GM18499 (cell line): ENCODE data around the gene DUSP7.

Experiments
- ATAC-seq: cut with Tn5 transposase; IDR thresholded peaks from one replicate; pipeline ENCODE4 v1.9.1; 2021; ENCODE audit warnings: moderate number of reproducible peaks; ENCODE audit not compliant: insufficient read depth, unreplicated experiment

Gene DUSP7, protein sequence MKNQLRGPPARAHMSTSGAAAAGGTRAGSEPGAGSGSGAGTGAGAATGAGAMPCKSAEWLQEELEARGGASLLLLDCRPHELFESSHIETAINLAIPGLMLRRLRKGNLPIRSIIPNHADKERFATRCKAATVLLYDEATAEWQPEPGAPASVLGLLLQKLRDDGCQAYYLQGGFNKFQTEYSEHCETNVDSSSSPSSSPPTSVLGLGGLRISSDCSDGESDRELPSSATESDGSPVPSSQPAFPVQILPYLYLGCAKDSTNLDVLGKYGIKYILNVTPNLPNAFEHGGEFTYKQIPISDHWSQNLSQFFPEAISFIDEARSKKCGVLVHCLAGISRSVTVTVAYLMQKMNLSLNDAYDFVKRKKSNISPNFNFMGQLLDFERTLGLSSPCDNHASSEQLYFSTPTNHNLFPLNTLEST

GRCh38 chr3:52056521-52056967, at the start of gene DUSP7:
Gene DUSP7, minus strand, starts transcription at chr3:52056571. Its CDS starts 205 bp downstream, at chr3:52056366.
- ATAC-seq = no peak

DNA sequence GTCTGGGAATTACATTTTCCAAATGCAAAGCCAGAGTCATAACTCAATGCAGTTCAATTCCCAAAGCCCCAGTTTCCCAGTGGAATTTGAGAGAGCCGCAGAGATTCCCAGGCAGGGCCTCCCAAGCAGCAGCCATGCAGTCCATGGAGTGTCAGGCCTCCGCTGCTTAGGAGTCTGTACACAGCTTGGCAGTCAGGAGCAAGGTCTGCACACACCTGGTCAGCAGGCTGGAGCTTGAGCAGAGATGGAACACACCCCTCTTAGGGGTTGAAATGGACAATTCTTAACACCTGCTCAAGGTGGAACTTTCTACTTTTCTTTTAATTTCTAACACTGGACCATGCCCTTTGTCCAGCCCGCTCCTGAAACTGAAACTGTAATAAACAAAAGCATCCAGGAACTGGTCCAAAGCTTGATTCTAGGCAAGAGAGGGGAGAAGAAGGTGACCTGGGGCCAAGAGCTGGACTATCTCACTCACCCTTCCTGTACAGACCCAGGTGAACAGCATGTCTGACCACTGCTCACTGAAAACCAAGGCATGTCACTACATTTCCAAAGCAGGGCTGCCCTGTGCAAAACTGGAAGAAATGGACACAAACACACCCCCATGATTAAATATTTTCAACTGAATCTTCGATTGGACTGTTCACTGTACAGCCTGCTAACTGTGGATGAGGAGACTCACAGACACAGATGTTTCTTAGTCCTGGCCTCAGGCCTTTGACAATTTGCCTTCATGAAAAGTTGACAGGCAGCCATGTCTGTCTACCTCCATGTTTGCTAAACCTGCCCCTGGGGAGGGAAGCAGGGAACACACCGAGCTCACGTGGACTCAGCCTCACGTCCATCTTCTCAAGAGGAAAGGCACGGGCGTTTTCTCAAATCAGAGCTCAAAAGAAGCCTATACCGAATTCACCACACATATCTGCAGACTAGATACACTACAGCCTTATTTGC, 48.6 kb upstream of the DUSP7 start:
- no peak for ATAC-seq

DNA sequence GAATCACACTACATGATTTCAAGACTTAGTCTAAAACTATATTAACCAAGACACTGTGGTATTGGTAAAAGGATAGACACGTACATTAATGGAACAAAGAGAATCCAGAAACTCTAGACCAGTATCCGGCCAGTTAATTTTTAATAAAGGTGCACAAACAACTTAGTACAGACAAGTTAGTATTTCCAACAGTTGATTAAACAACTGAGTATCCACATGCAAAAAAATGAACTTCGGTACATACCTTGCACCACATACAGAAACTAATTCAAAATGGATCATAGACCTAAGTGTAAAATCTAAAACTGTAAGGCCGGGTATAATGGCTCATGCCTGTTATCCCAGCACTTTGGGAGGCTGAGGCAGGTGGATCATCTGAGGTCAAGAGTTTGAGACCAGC, 46.6 kb upstream of the DUSP7 start:
- no peak for ATAC-seq

DNA sequence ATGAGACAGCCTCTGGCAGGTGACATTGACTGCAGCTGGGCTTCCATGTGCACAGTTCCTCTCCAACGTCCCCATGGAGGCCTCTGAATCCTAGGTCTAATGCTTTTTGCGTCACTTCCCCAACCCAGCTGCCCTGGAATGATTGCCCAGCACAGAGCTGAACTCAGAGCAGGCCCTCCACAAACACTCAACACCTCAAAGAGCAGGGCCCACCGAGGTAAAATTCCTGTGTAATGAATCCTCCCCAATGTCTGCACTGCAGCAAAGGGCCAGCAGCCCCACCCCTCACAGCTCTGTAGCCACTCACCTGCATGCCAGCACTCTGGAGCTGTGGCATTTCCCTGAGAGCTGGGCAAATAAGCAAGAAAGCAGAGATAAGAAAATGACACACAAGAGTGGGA, 42.6 kb upstream of the DUSP7 start:
- no peak for ATAC-seq

GRCh38 chr3:52097851-52098507, 41.6 kb upstream of the DUSP7 start:
- no peak for ATAC-seq

- ATAC-seq = no peak
Observed at GRCh38 chr3:52095990-52096775, 39.8 kb upstream of the DUSP7 start.

GRCh38 chr3:52094571-52095485, 38.5 kb upstream of the DUSP7 start:
- ATAC-seq = no peak

GRCh38 chr3:52093756-52094545, 37.6 kb upstream of the DUSP7 start:
- no peak for ATAC-seq

DNA sequence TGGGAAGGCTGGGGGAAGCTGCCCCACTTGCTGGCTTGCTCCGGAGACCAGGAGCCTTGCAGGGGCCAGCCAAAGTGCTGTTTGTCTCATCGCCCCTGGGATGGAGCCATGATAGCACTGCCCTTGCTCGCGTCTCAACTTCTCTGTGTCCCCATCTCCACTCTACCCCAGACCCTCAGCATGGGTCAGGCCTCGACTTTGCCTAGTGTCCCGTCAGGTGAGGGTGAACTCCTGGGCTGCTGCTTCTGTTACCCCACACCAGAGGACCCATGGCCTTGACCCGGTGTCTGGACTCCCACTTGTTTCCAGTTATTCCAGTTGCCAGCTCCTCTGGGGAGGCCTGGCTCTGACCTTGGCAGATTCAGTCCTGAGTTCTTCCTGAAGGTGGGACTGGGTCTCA, 36.5 kb upstream of the DUSP7 start:
- ATAC-seq = no peak

DNA sequence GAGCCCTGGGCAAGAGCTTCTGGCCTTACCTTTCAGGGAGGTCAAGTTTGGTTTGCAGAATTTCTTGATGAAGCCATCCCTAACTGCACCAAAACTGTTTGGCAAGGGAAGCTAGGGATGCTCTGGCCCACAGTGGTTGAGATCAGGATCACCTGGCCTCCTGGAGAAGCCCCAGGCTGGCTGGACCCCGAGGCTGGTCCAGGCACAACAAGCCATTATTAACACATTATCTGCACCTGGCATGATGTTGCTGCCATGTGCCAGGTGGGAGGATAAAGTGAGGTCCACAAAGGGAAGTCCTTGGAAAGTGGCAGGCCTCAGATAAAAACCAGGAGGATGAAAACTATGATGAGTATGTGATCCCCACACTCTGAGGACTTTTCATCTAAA, 35.9 kb upstream of the DUSP7 start:
- ATAC-seq = no peak

DNA sequence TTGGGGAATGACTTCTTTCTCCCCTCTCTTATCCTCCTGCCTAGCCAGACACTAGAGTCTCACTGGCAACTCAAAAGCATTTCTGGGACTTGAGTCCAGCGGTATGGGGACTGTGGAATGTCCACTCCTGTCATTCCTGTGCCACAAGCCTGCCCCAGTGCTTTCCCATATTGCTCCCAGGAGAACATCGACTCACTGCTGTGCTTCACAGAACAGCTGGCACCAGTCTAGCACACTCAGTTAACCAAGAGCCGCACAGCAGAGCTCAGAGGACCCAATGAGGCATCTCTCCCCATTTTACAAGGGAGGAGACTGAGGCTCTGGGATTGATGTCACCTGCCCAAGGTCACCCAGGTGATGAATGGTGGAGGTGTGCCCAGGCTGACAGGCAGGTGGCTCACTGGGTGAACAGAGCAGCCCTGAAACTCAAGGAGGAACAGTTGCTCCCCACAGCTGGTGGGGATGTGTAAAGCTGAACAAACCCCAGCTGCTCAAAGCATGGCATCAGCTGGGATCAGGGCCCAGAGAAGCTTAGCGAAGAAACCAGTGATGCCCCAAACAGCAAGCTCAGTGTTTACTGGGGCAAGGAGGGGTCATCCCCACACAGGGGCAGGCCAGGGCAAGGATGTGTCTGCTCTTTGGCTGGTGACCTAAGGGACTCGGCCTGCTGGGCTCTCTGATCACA, 35.4 kb upstream of the DUSP7 start:
- no peak for ATAC-seq

GRCh38 chr3:52090933-52091468, 34.6 kb upstream of the DUSP7 start:
- no peak for ATAC-seq

GRCh38 chr3:52090131-52090932, 34.0 kb upstream of the DUSP7 start:
- ATAC-seq = no peak

DNA sequence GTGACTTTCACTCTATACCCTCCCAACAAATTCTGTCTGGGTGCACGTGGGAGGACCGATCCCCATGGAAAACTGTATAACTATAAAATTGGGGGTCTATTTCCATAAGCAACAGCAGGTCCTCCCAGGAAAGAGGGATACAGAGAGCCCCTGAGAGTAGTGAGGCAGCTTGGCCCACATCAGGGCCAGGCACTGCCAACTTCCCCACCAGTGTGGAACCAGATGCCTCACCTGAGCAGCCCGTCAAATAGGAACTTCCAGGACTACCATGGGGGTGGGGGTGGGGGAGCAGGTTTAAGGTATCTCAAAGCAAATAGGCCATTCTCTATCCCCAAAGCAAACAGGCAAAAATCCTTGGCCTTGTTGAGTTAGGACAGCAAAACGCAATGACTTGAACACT, 33.3 kb upstream of the DUSP7 start:
- no peak for ATAC-seq

- ATAC-seq = no peak
Observed at GRCh38 chr3:52088445-52089367, 32.3 kb upstream of the DUSP7 start.
